Uterus (tissue), 2 donors: Measurements from ENCODE around the gene SRP54.
"Not testable (repeated sequence)": the region's sequence is repeated elsewhere in the genome, so short reads cannot be mapped to it uniquely, and the experiment has no call there.

Experiments used
- POLR2A ChIP-seq, 2 donors: fragments of 450-650 bp; IDR thresholded peaks; one replicate each; pipeline ENCODE4 v1.6.1; 2016; ENCODE audit warnings: antibody characterized with exemption in 2 of 2, mild to moderate bottlenecking in 1 of 2, moderate library complexity in 1 of 2
- TF ChIP-seq, protein P1 (sequence below), 4 experiments: fragments of 200-600 bp in 2 of 4; fragments of 450-650 bp in 2 of 4; sonication (generic) in 2 of 4; IDR thresholded peaks; one replicate each; pipeline ENCODE4 v1.5.1; 2016 to 2019; ENCODE audit warnings: antibody characterized with exemption in 4 of 4, mild to moderate bottlenecking in 2 of 4, moderate library complexity in 1 of 4

GRCh38 chr14:35065731-35066130 lies 82.9 kb downstream of the SRP54 start:
- not testable (repeated sequence) for TF ChIP-seq POLR2A (IDR thresholded peaks at IDR 0.05)
- TF ChIP-seq, protein P1, sequence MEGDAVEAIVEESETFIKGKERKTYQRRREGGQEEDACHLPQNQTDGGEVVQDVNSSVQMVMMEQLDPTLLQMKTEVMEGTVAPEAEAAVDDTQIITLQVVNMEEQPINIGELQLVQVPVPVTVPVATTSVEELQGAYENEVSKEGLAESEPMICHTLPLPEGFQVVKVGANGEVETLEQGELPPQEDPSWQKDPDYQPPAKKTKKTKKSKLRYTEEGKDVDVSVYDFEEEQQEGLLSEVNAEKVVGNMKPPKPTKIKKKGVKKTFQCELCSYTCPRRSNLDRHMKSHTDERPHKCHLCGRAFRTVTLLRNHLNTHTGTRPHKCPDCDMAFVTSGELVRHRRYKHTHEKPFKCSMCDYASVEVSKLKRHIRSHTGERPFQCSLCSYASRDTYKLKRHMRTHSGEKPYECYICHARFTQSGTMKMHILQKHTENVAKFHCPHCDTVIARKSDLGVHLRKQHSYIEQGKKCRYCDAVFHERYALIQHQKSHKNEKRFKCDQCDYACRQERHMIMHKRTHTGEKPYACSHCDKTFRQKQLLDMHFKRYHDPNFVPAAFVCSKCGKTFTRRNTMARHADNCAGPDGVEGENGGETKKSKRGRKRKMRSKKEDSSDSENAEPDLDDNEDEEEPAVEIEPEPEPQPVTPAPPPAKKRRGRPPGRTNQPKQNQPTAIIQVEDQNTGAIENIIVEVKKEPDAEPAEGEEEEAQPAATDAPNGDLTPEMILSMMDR (IDR thresholded peaks at IDR 0.05): not testable (repeated sequence)
